VCaP (cell line): ENCODE measurements around the gene LPO.
A peak's percentile ranks its signal among the peaks of the same experiment; 100 is the strongest.

Source experiments
- H3K27ac ChIP-seq: fragments of 450-650 bp; 2 replicates; pipeline ENCODE4 v1.5.1; 2017
- CTCF ChIP-seq: fragments of 450-650 bp; conservative IDR thresholded peaks from 2 replicates; pipeline ENCODE4 v1.5.1; 2017; ENCODE audit warnings: mild to moderate bottlenecking, moderate library complexity

Gene LPO

DNA sequence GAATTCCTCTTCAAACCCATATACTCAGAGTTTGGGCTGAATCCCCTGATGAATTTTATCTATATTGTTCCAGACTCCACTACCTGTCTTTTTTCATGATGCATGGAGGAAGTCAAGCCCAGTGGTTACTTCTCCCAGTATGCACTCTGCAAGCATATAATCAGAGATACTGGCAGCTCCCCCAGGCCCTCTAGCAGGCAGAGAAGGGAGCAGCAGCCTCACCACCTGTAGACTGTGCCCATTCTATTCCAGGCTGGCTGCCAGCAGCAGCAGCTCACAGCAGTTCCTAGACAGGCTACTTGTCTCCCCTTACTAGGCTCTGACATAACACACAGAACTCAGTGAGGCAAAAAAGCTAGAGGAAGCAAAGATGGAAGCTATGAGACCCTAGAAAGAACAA is 22.7 kb upstream of the LPO start:
- TF ChIP-seq CTCF: no peak
- no peak overlapping the region for H3K27ac ChIP-seq

GRCh38 chr17:58217766-58218165 is 20.6 kb upstream of the LPO start:
- no peak overlapping the region for H3K27ac ChIP-seq
- no peak for TF ChIP-seq CTCF

- peak; percentile 73 for TF ChIP-seq CTCF
- peak within 1 kb of the TSS; percentile 93 for H3K27ac ChIP-seq
Measured at GRCh38 chr17:58219007-58219788, 19.2 kb upstream of the LPO start, which contains the start of gene MKS1. TSS of gene MKS1 (minus strand) at chr17:58219255. CDS start at chr17:58219230, 25 bp downstream.

GRCh38 chr17:58219789-58220183 is 18.6 kb upstream of the LPO start:
- peak overlapping the region; percentile 93 for H3K27ac ChIP-seq
- no peak for TF ChIP-seq CTCF

DNA sequence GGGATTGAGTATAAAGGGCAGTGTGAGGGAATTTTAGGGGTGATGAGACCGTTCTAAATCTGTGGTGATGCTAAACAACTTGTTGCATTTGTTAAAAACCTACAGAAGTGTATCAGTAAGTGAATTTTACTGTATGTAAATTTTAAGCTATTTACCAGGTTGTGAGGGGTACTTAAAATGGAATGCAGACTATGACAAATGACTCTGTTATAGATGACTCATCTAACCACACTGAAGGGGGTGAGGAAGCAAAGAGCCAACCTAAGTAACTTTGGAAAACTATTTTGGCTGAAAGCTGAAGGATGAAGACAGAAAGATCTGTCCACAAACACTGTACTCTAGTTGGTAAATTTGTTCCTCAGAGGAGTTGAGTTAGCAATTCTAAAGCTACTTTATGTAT is 14.1 kb upstream of the LPO start:
- no peak for TF ChIP-seq CTCF
- H3K27ac ChIP-seq: no peak overlapping the region

GRCh38 chr17:58227733-58228132 is 10.7 kb upstream of the LPO start:
- H3K27ac ChIP-seq: no peak overlapping the region
- TF ChIP-seq CTCF: no peak

GRCh38 chr17:58228679-58229078 is 9.7 kb upstream of the LPO start:
- no peak overlapping the region for H3K27ac ChIP-seq
- TF ChIP-seq CTCF: no peak
